ENCODE measurements around the gene LAT.

LAT gene

GRCh38 chr16:29009050-29009837 lies 24.4 kb downstream of the LAT start:
- DNase-seq: no peak

GRCh38 chr16:29009838-29010166 lies 24.9 kb downstream of the LAT start:
- DNase-seq: no peak

GRCh38 chr16:29011112-29011511 lies 26.3 kb downstream of the LAT start:
- DNase-seq: no peak

GRCh38 chr16:29011851-29012250 lies 27.0 kb downstream of the LAT start:
- DNase-seq: no peak

GRCh38 chr16:29012913-29013553 lies 28.2 kb downstream of the LAT start:
- DNase-seq: no peak

- no peak for DNase-seq
Measured at GRCh38 chr16:29014561-29015069, 29.8 kb downstream of the LAT start.

GRCh38 chr16:29022196-29022595 lies 37.3 kb downstream of the LAT start:
- no peak for DNase-seq

- DNase-seq: no peak
Measured at GRCh38 chr16:29023279-29024277, 38.7 kb downstream of the LAT start.

- DNase-seq: no peak
Measured at GRCh38 chr16:29024278-29024677, 39.4 kb downstream of the LAT start.

GRCh38 chr16:29025218-29025617 lies 40.4 kb downstream of the LAT start:
- DNase-seq: no peak

- no peak for DNase-seq
Measured at GRCh38 chr16:29025735-29026134, 40.9 kb downstream of the LAT start.

- DNase-seq: no peak
Measured at GRCh38 chr16:29028457-29029167, 43.8 kb downstream of the LAT start.

- DNase-seq: no peak
Measured at GRCh38 chr16:29029168-29029994, 44.5 kb downstream of the LAT start.

- DNase-seq: no peak
Measured at GRCh38 chr16:29030086-29030840, 45.4 kb downstream of the LAT start.

Data from NCI-H510A (cell line).